Measurements from ENCODE around the gene B2M.
"Not testable (repeated sequence)": the region's sequence is repeated elsewhere in the genome, so short reads cannot be mapped to it uniquely, and the experiment has no call there.

Gene B2M

GRCh38 chr15:44711096-44711742 lies at the start of gene B2M, which contains the start of gene PATL2:
B2M (plus strand) TSS chr15:44711517; CDS start chr15:44711547, 30 bp downstream.
PATL2 (minus strand) TSS chr15:44711323; CDS start chr15:44676490, 34,833 bp downstream.
- DNase-seq = peak; percentile 91

- DNase-seq = no peak
Measured at GRCh38 chr15:44661576-44661975, 49.7 kb upstream of the B2M start.

- DNase-seq = peak; percentile 22
Measured at GRCh38 chr15:44662478-44663409, 48.6 kb upstream of the B2M start.

- peak; percentile 93 for DNase-seq
Measured at GRCh38 chr15:44663410-44664308, 47.7 kb upstream of the B2M start, which contains the start of gene SPG11. SPG11 (minus strand) TSS chr15:44663662; CDS start chr15:44663647, 15 bp downstream.

GRCh38 chr15:44666210-44667038 lies 44.9 kb upstream of the B2M start:
- DNase-seq = no peak

- no peak for DNase-seq
Measured at GRCh38 chr15:44667039-44667360, 44.3 kb upstream of the B2M start.

GRCh38 chr15:44668921-44669320 lies 42.4 kb upstream of the B2M start:
- no peak for DNase-seq

GRCh38 chr15:44670087-44670950 lies 41.0 kb upstream of the B2M start:
- no peak for DNase-seq

GRCh38 chr15:44673639-44674038 lies 37.7 kb upstream of the B2M start:
- no peak for DNase-seq

- no peak for DNase-seq
Measured at GRCh38 chr15:44675911-44676310, 35.4 kb upstream of the B2M start.

- DNase-seq = no peak
Measured at GRCh38 chr15:44676676-44677075, 34.6 kb upstream of the B2M start.

GRCh38 chr15:44682211-44682610 lies 29.1 kb upstream of the B2M start:
- no peak for DNase-seq

- not testable (repeated sequence) for DNase-seq
Measured at GRCh38 chr15:44682809-44683682, 28.3 kb upstream of the B2M start.

- not testable (repeated sequence) for DNase-seq
Measured at GRCh38 chr15:44689318-44689717, 22.0 kb upstream of the B2M start.

GRCh38 chr15:44690245-44690644 lies 21.1 kb upstream of the B2M start:
- DNase-seq = not testable (repeated sequence)

GRCh38 chr15:44692659-44693058 lies 18.7 kb upstream of the B2M start:
- DNase-seq = no peak

GRCh38 chr15:44694416-44694815 lies 16.9 kb upstream of the B2M start:
- no peak for DNase-seq

GRCh38 chr15:44695294-44695693 lies 16.0 kb upstream of the B2M start:
- no peak for DNase-seq

GRCh38 chr15:44697014-44697413 lies 14.3 kb upstream of the B2M start:
- DNase-seq = no peak

- DNase-seq = no peak
Measured at GRCh38 chr15:44698641-44699040, 12.7 kb upstream of the B2M start.
